Measurements from ENCODE around the gene CCNA2. TPM values are rescaled to one million over a fixed set of nuclear protein-coding genes. Genes with fewer than 3 reads are reported as not detected.

CCNA2 gene
- total RNA-seq, 1 donor from 2014 or later: 27.3 TPM

DNA sequence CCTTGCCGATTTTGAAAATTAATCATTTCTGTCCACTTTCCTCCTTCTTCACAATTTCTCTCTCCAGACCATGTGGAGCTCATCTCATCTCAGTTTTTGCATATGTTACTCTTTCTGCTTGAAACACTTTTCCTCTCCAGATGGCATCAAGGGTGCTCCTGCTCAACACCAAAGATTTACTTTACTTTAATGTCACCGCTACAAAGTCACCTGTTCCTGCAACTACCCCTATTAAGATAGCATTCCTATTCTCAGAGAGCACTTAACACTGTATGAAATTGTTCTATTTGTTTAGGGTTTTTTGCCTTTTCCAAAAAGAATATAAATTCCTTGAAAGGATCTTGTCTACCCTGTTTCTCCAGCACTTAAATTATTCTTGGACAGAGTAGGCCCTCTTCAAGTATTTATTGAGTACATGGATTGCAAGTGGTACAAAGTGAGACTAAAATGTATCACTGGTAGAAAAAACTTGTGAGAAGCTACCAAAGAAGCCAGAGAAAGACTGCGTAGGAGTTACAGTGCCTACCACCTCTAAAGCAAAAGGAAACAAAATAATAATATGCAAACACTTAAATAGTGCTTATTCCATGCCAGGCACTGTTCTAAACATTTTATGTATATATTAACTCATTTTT lies 23.7 kb downstream of the CCNA2 start:
- H3K27ac Mint-ChIP-seq: peak overlapping the region; percentile 97
- no peaks in the 10 kb centered on the region for H3K9me3 Mint-ChIP-seq (ENCODE audit: low read depth)
- peaks cover 2% of the 10 kb centered on the region for H3K36me3 Mint-ChIP-seq (ENCODE audit: insufficient read depth)
- H3K27me3 Mint-ChIP-seq: peaks cover 6% of the 10 kb centered on the region
- peak overlapping the region; percentile 88 for H3K4me3 Mint-ChIP-seq (ENCODE audit: low read depth)
- TF ChIP-seq, protein P1, sequence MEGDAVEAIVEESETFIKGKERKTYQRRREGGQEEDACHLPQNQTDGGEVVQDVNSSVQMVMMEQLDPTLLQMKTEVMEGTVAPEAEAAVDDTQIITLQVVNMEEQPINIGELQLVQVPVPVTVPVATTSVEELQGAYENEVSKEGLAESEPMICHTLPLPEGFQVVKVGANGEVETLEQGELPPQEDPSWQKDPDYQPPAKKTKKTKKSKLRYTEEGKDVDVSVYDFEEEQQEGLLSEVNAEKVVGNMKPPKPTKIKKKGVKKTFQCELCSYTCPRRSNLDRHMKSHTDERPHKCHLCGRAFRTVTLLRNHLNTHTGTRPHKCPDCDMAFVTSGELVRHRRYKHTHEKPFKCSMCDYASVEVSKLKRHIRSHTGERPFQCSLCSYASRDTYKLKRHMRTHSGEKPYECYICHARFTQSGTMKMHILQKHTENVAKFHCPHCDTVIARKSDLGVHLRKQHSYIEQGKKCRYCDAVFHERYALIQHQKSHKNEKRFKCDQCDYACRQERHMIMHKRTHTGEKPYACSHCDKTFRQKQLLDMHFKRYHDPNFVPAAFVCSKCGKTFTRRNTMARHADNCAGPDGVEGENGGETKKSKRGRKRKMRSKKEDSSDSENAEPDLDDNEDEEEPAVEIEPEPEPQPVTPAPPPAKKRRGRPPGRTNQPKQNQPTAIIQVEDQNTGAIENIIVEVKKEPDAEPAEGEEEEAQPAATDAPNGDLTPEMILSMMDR (IDR thresholded peaks at IDR 0.05; ENCODE audit: unreplicated experiment): no peak
- no peak for DNase-seq (ENCODE audit: low spot score, unreplicated experiment)
- peaks cover 14% of the 10 kb centered on the region for H3K4me1 Mint-ChIP-seq (ENCODE audit: low read depth)

DNA sequence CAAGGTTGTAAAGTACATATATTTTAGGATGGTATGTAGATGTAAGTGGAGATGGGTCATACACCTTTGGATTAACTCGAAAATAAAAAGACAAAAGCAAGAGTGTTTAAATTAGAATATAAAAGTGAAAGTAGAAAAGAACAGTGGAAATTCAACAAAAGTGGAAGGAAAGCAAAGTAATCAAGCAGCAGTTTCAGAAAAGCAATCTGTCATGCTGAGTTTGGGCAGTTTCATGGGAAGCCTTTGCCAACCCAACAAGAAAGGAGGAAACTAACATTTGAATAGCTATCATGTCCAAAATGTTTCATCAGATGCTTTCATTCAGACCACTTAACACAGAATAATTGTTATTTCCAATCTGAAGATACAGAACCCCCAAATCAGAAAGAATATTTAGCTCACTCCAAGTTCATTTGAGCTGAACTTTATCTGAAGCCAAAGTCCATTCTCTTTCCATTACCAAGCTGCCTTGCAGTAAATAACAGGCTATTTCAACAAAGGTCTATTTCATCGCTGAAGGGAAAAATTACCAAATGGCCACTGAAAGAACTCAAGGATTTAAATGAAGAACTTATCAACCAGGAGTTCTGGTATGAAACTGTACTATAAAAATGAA lies 24.4 kb downstream of the CCNA2 start:
- TF ChIP-seq, protein P1 (IDR thresholded peaks at IDR 0.05; ENCODE audit: unreplicated experiment): no peak
- no peak for DNase-seq (ENCODE audit: low spot score, unreplicated experiment)
- H3K27me3 Mint-ChIP-seq: peaks cover 6% of the 10 kb centered on the region
- peaks cover 21% of the 10 kb centered on the region for H3K4me1 Mint-ChIP-seq (ENCODE audit: low read depth)
- peaks cover 2% of the 10 kb centered on the region for H3K36me3 Mint-ChIP-seq (ENCODE audit: insufficient read depth)
- H3K9me3 Mint-ChIP-seq (ENCODE audit: low read depth): no peaks in the 10 kb centered on the region
- H3K27ac Mint-ChIP-seq: no peak overlapping the region
- peak overlapping the region; percentile 32 for H3K4me3 Mint-ChIP-seq (ENCODE audit: low read depth)

- Mint-ChIP-seq H3K36me3 (ENCODE audit: insufficient read depth) (no peaks in the 10 kb centered on the region), H3K27ac (no peak overlapping the region), H3K9me3 (ENCODE audit: low read depth) (no peaks in the 10 kb centered on the region), H3K27me3 (peaks cover 6% of the 10 kb centered on the region), H3K4me3 (ENCODE audit: low read depth) (no peak overlapping the region), H3K4me1 (ENCODE audit: low read depth) (peaks cover 13% of the 10 kb centered on the region)
- DNase-seq (ENCODE audit: low spot score, unreplicated experiment): no peak
- TF ChIP-seq, protein P1 (IDR thresholded peaks at IDR 0.05; ENCODE audit: unreplicated experiment): no peak
Observed at GRCh38 chr4:121796283-121796682, 27.4 kb downstream of the CCNA2 start.

DNA sequence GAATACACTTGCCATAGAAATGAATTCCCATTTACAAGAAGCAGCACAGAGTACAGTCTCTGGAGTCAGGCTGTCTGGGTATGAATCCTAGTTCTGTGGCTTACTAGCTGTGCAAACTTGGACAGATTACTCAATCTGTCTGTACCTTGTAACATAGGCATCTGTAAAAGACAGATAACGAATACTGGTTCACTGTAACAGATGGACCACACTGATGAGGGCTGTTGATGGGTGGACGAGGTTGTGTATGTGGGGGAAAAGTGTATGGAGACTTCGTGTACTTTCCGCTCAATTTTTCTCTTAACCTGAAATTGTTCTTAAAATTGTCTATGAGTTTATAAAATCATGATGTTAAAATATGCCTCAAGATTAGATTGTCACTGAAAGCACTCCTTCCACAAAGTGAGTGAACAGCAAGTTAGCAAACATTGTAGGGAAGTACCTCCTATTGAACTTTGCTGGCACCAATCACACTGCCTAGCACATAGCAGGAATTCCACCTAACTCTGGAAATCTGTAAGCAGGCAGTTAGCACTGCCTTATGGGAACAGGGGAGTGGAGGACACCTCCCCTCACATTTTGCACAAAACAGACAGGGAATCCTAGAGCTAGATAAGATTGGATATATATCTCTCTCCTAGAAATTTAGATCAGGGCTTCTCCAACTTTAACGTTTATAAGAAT lies 29.0 kb downstream of the CCNA2 start:
- TF ChIP-seq, protein P1 (IDR thresholded peaks at IDR 0.05; ENCODE audit: unreplicated experiment): no peak
- Mint-ChIP-seq H3K4me3 (ENCODE audit: low read depth) (no peak overlapping the region), H3K36me3 (ENCODE audit: insufficient read depth) (no peaks in the 10 kb centered on the region), H3K27me3 (peaks cover 6% of the 10 kb centered on the region), H3K9me3 (ENCODE audit: low read depth) (no peaks in the 10 kb centered on the region), H3K4me1 (ENCODE audit: low read depth) (peaks cover 11% of the 10 kb centered on the region), H3K27ac (no peak overlapping the region)
- no peak for DNase-seq (ENCODE audit: low spot score, unreplicated experiment)

DNA sequence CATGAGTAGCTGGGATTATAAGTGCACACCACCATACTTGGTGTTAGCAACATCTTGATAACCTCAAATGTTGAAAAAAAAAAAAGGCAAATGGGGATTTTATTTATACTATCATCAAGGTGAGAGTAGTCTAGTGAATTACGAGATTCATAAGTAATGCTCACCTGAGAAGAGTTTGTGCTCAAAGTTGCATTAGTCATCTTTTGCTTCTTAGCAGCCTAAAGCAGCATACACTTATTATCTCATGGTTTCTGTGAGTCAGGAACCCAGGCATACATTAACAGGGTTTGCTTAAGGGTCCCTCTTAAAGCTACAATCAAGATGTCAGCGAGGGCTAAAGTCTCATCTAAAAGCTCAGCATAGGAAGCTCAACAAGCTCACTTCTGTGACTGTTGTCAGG lies 30.7 kb downstream of the CCNA2 start:
- no peak for DNase-seq (ENCODE audit: low spot score, unreplicated experiment)
- peaks cover 11% of the 10 kb centered on the region for H3K4me1 Mint-ChIP-seq (ENCODE audit: low read depth)
- no peaks in the 10 kb centered on the region for H3K9me3 Mint-ChIP-seq (ENCODE audit: low read depth)
- TF ChIP-seq, protein P1 (IDR thresholded peaks at IDR 0.05; ENCODE audit: unreplicated experiment): no peak
- peaks cover 10% of the 10 kb centered on the region for H3K27me3 Mint-ChIP-seq
- H3K4me3 Mint-ChIP-seq (ENCODE audit: low read depth): no peak overlapping the region
- H3K27ac Mint-ChIP-seq: no peak overlapping the region
- no peaks in the 10 kb centered on the region for H3K36me3 Mint-ChIP-seq (ENCODE audit: insufficient read depth)
